Loucy (cell line): Measurements from ENCODE around the gene KRT14.
A peak's percentile ranks its signal among the peaks of the same experiment; 100 is the strongest.
"Not testable (repeated sequence)": the region's sequence is repeated elsewhere in the genome, so short reads cannot be mapped to it uniquely, and the experiment has no call there.

ENCODE experiments used
- H2AFZ ChIP-seq: fragments of 200-600 bp; sonication (generic); 2 replicates; pipeline ENCODE4 v1.6.0; 2016; ENCODE audit warnings: antibody characterized with exemption, mild to moderate bottlenecking, low read length, moderate library complexity
- H3F3A ChIP-seq: fragments of 200-600 bp; 2 replicates; pipeline ENCODE4 v1.6.0; 2016; ENCODE audit warnings: antibody characterized with exemption, low read depth, mild to moderate bottlenecking
- H3K27me3 ChIP-seq: fragments of 200-600 bp; sonication (generic); 2 replicates; pipeline ENCODE4 v1.6.1; 2014; ENCODE audit warnings: low read length, mild to moderate bottlenecking; ENCODE audit not compliant: insufficient read depth, poor library complexity, severe bottlenecking
- H3K36me3 ChIP-seq: fragments of 200-600 bp; sonication (generic); 2 replicates; pipeline ENCODE4 v1.6.1; 2016; ENCODE audit warnings: low read length; ENCODE audit not compliant: insufficient read depth
- H3K4me1 ChIP-seq: fragments of 200-600 bp; sonication (generic); 2 replicates; pipeline ENCODE4 v1.5.1; 2014; ENCODE audit warnings: low read length, mild to moderate bottlenecking; ENCODE audit not compliant: insufficient read depth, poor library complexity, severe bottlenecking
- H3K4me2 ChIP-seq: fragments of 200-600 bp; sonication (generic); 2 replicates; pipeline ENCODE4 v1.6.0; 2014; ENCODE audit warnings: antibody characterized with exemption, low read length, low read depth, mild to moderate bottlenecking; ENCODE audit not compliant: poor library complexity, severe bottlenecking
- H3K4me3 ChIP-seq: fragments of 200-600 bp; sonication (generic); 2 replicates; pipeline ENCODE4 v1.5.1; 2014; ENCODE audit warnings: low read length, mild to moderate bottlenecking, mixed read lengths; ENCODE audit not compliant: poor library complexity, severe bottlenecking
- H3K79me2 ChIP-seq: fragments of 200-600 bp; sonication (generic); 2 replicates; pipeline ENCODE4 v1.6.1; 2014; ENCODE audit warnings: low read length; ENCODE audit not compliant: insufficient read depth
- H3K9ac ChIP-seq: fragments of 200-600 bp; sonication (generic); 2 replicates; pipeline ENCODE4 v1.6.0; 2014; ENCODE audit warnings: mild to moderate bottlenecking, low read depth, low read length, moderate library complexity; ENCODE audit not compliant: poor library complexity, severe bottlenecking
- H3K9me2 ChIP-seq: fragments of 200-600 bp; sonication (generic); replicated peaks from 2 replicates; pipeline ENCODE4 v1.6.1; 2016; ENCODE audit warnings: low read depth, low read length, mixed read lengths
- H3K9me3 ChIP-seq: fragments of 200-600 bp; sonication (generic); 2 replicates; pipeline ENCODE4 v1.6.1; 2014; ENCODE audit warnings: mild to moderate bottlenecking, antibody characterized with exemption, low read length, low read depth; ENCODE audit not compliant: insufficient read depth
- H4K20me1 ChIP-seq: fragments of 200-600 bp; sonication (generic); 2 replicates; pipeline ENCODE4 v1.6.0; 2014; ENCODE audit warnings: antibody characterized with exemption, low read length, mild to moderate bottlenecking; ENCODE audit not compliant: insufficient read depth, poor library complexity, severe bottlenecking
- EZH2phosphoT487 ChIP-seq: fragments of 200-600 bp; IDR thresholded peaks from 2 replicates; pipeline ENCODE4 v1.6.1; 2018; ENCODE audit warnings: antibody characterized with exemption, mild to moderate bottlenecking, moderate library complexity, borderline replicate concordance
- TF ChIP-seq, protein P1 (sequence below): fragments of 200-600 bp; sonication (generic); conservative IDR thresholded peaks from 2 replicates; pipeline ENCODE4 v1.5.1; 2014; ENCODE audit warnings: mild to moderate bottlenecking, antibody characterized with exemption, low read length

Gene KRT14

DNA sequence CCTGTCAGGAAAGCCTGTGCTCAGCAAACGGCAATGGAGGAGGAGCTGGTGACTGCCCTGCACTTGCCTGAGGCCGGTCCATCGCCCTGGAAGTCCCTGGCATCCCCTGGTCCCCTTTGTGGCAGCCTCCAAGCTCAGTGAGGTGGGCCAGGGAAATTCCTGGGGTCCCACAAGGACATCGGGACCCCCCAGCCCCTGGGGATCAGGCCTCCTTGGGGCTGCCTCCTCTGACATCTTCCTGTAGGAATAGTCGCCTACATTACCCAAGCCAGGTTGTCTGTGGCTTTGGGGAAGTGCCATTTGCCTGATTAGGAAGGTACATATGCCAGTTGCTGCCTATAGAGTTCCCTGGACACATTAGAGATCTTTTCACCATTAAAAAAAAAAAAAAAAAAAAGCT, 7.7 kb downstream of the KRT14 start:
- no peaks in the 10 kb centered on the region for H3K36me3 ChIP-seq
- no peaks in the 10 kb centered on the region for H3K9me2 ChIP-seq
- no peak overlapping the region for H3K4me3 ChIP-seq
- TF ChIP-seq, protein P1, sequence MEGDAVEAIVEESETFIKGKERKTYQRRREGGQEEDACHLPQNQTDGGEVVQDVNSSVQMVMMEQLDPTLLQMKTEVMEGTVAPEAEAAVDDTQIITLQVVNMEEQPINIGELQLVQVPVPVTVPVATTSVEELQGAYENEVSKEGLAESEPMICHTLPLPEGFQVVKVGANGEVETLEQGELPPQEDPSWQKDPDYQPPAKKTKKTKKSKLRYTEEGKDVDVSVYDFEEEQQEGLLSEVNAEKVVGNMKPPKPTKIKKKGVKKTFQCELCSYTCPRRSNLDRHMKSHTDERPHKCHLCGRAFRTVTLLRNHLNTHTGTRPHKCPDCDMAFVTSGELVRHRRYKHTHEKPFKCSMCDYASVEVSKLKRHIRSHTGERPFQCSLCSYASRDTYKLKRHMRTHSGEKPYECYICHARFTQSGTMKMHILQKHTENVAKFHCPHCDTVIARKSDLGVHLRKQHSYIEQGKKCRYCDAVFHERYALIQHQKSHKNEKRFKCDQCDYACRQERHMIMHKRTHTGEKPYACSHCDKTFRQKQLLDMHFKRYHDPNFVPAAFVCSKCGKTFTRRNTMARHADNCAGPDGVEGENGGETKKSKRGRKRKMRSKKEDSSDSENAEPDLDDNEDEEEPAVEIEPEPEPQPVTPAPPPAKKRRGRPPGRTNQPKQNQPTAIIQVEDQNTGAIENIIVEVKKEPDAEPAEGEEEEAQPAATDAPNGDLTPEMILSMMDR: no peak
- TF ChIP-seq EZH2phosphoT487: no peak
- no peaks in the 10 kb centered on the region for H3K79me2 ChIP-seq
- H3K4me2 ChIP-seq: no peak overlapping the region
- H2AFZ ChIP-seq: peak overlapping the region; percentile 76; the same call in 1 of the 2 replicates
- no peaks in the 10 kb centered on the region for H4K20me1 ChIP-seq
- H3F3A ChIP-seq: no peaks in the 10 kb centered on the region
- no peaks in the 10 kb centered on the region for H3K4me1 ChIP-seq
- H3K9me3 ChIP-seq: no peaks in the 10 kb centered on the region
- no peak overlapping the region for H3K9ac ChIP-seq
- H3K27me3 ChIP-seq: no peaks in the 10 kb centered on the region

DNA sequence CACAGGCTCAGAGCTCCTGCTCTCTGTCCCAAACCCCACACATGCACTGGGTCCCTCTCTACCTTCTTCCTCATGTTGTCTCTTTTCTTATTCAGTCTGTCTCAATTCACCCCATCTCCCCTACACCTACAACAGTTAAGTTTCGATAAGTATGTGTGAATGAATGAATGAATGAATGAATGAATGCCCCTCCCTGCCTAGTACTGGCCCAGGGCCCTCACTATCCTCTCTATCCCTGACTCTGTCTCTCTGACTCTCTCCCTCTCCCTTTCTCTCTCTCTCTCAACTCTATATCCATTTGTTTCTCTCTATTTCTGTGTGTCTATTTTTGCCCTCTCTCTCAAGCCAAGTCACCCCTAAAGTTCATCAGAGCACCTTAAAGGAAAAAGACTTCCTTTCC, 8.2 kb downstream of the KRT14 start:
- Histone ChIP-seq H4K20me1 (no peaks in the 10 kb centered on the region), H3K9me2 (no peaks in the 10 kb centered on the region), H3K4me3 (no peak overlapping the region), H3K9ac (no peak overlapping the region), H3K27me3 (no peaks in the 10 kb centered on the region), H3K9me3 (no peaks in the 10 kb centered on the region), H3K79me2 (no peaks in the 10 kb centered on the region), H3K4me2 (no peak overlapping the region), H2AFZ (no peak overlapping the region), H3K36me3 (no peaks in the 10 kb centered on the region), H3F3A (no peaks in the 10 kb centered on the region), H3K4me1 (no peaks in the 10 kb centered on the region)
- no peak for TF ChIP-seq EZH2phosphoT487
- TF ChIP-seq, protein P1: no peak

DNA sequence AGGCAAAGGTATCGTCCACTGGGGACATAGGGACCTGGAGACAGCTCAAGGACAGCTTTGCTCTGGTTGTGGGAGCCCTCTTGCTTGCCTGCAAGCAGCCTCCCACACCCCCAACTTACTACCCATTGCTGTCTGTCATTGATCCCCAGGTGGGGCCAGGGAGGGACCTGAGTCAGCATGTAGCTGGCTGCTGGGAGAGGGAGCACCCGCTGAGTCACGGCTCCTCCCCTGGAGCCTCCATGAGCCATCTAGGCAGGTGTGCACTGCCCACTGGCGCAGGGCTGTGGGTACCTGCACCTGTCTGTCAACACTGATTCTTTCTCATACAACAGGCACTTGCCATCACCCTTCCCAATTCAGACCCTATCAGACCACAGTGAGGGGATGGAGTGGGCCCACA, 10.0 kb downstream of the KRT14 start:
- H3K79me2 ChIP-seq, H2AFZ ChIP-seq, H3K36me3 ChIP-seq, H3K9ac ChIP-seq, H3K9me3 ChIP-seq, H3K4me1 ChIP-seq, H3K4me3 ChIP-seq, H3K27me3 ChIP-seq, H4K20me1 ChIP-seq, H3K9me2 ChIP-seq, H3K4me2 ChIP-seq, H3F3A ChIP-seq: not testable (repeated sequence)

DNA sequence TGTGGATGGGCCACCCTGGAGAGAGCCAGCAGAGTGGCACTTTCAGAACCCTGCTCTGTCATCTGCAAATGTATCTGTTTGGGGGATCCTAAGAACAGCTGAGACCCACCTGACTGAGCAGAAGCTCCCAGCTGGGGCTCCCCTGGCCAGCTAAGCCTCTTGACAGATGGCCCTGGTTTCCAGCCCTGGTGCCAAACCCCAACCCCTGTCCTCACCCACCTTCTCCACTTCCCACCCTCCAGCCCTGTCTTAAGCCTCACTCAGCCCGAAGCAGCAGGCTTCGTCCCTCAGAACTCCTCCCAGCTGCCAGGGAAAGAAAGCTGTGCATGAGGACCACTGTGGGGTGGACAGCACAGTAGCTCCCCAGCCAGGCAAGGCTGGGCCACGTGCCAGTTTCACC, 11.4 kb downstream of the KRT14 start:
- H3K36me3 ChIP-seq: no peaks in the 10 kb centered on the region
- H3K9ac ChIP-seq: no peak overlapping the region

More for the DNA sequence above, 11.4 kb downstream of the KRT14 start:
- Histone ChIP-seq H2AFZ (no peak overlapping the region), H4K20me1 (no peaks in the 10 kb centered on the region), H3K4me2 (no peak overlapping the region), H3K9me3 (no peaks in the 10 kb centered on the region), H3F3A (no peaks in the 10 kb centered on the region), H3K79me2 (no peaks in the 10 kb centered on the region), H3K27me3 (no peaks in the 10 kb centered on the region), H3K9me2 (no peaks in the 10 kb centered on the region), H3K4me3 (no peak overlapping the region), H3K4me1 (no peaks in the 10 kb centered on the region)
- TF ChIP-seq EZH2phosphoT487: no peak
- TF ChIP-seq, protein P1: no peak
